MM.1S (cell line): ENCODE data around the gene CD34.
"Not testable (repeated sequence)": the region's sequence is repeated elsewhere in the genome, so short reads cannot be mapped to it uniquely, and the experiment has no call there.

Experiments
- DNase-seq: peaks from one replicate; pipeline ENCODE4 v3.0.0-alpha.2; 2015
- H2AFZ ChIP-seq: fragments of 300-600 bp; sonication (generic); 2 replicates; pipeline ENCODE4 v1.6.0; 2016; ENCODE audit warnings: antibody characterized with exemption, low read length
- H3F3A ChIP-seq: fragments of 300-600 bp; sonication (generic); 2 replicates; pipeline ENCODE4 v1.6.1; 2016; ENCODE audit warnings: mild to moderate bottlenecking, antibody characterized with exemption, low read length, moderate library complexity, mixed read lengths; ENCODE audit not compliant: insufficient read depth
- H3K27ac ChIP-seq: fragments of 300-600 bp; sonication (generic); 2 replicates; pipeline ENCODE4 v1.5.1; 2016; ENCODE audit warnings: mild to moderate bottlenecking, low read length
- H3K27me3 ChIP-seq: fragments of 300-600 bp; sonication (generic); replicated peaks from 2 replicates; pipeline ENCODE4 v1.6.0; 2016; ENCODE audit warnings: low read length; ENCODE audit not compliant: insufficient read depth
- H3K36me3 ChIP-seq: fragments of 300-600 bp; sonication (generic); replicated peaks from 2 replicates; pipeline ENCODE4 v1.6.1; 2016; ENCODE audit warnings: mild to moderate bottlenecking, low read length, mixed read lengths; ENCODE audit not compliant: insufficient read depth
- H3K4me1 ChIP-seq: fragments of 300-600 bp; sonication (generic); 2 replicates; pipeline ENCODE4 v1.6.1; 2016; ENCODE audit warnings: low read length, mixed read lengths
- H3K4me2 ChIP-seq: fragments of 300-600 bp; sonication (generic); 2 replicates; pipeline ENCODE4 v1.6.0; 2016; ENCODE audit warnings: low read depth, low read length
- H3K4me3 ChIP-seq: fragments of 300-600 bp; sonication (generic); 2 replicates; pipeline ENCODE4 v1.5.1; 2016; ENCODE audit warnings: low read length, mixed read lengths
- H3K79me2 ChIP-seq: fragments of 300-600 bp; sonication (generic); 2 replicates; pipeline ENCODE4 v1.6.1; 2016; ENCODE audit warnings: mixed run types, low read length, mixed read lengths
- H3K9ac ChIP-seq: fragments of 300-600 bp; sonication (generic); 2 replicates; pipeline ENCODE4 v1.6.1; 2016; ENCODE audit warnings: low read length, mixed read lengths
- H3K9me2 ChIP-seq: fragments of 300-600 bp; sonication (generic); replicated peaks from 2 replicates; pipeline ENCODE4 v1.6.1; 2016; ENCODE audit warnings: mild to moderate bottlenecking, low read length, mixed read lengths; ENCODE audit not compliant: insufficient read depth
- H3K9me3 ChIP-seq: fragments of 300-600 bp; sonication (generic); replicated peaks from 2 replicates; pipeline ENCODE4 v1.6.1; 2016; ENCODE audit warnings: mild to moderate bottlenecking, low read length, mixed read lengths; ENCODE audit not compliant: insufficient read depth
- H4K20me1 ChIP-seq: fragments of 300-600 bp; sonication (generic); 2 replicates; pipeline ENCODE4 v1.6.1; 2016; ENCODE audit warnings: mild to moderate bottlenecking, low read length, moderate library complexity, mixed read lengths; ENCODE audit not compliant: insufficient read depth
- CTCF ChIP-seq: fragments of 300-600 bp; sonication (generic); IDR thresholded peaks from 2 replicates; pipeline ENCODE4 v1.5.1; 2016; ENCODE audit warnings: antibody characterized with exemption, low read length, mixed read lengths
- EZH2 ChIP-seq: fragments of 300-600 bp; sonication (generic); optimal IDR thresholded peaks from 2 replicates; pipeline ENCODE3; 2017; ENCODE audit warnings: low read depth, mild to moderate bottlenecking, antibody characterized with exemption, low read length, mixed read lengths
- EZH2phosphoT487 ChIP-seq: fragments of 300-600 bp; sonication (generic); IDR thresholded peaks from 2 replicates; pipeline ENCODE4 v1.6.1; 2018; ENCODE audit warnings: antibody characterized with exemption, low read length

Gene CD34

GRCh38 chr1:207878939-207879338, 32.0 kb downstream of the CD34 start:
- TF ChIP-seq EZH2: no peak
- no peak for TF ChIP-seq EZH2phosphoT487
- no peak for TF ChIP-seq CTCF
- no peak for DNase-seq
- no peak overlapping the region for H3K4me2 ChIP-seq
- H3K4me1 ChIP-seq: peaks cover 15% of the 10 kb centered on the region
- H2AFZ ChIP-seq: no peak overlapping the region
- no peak overlapping the region for H3K4me3 ChIP-seq
- peaks cover 10% of the 10 kb centered on the region for H3F3A ChIP-seq
- no peak overlapping the region for H3K27ac ChIP-seq
- H3K79me2 ChIP-seq: no peaks in the 10 kb centered on the region
- H3K9me3 ChIP-seq: no peaks in the 10 kb centered on the region
- H3K9me2 ChIP-seq: no peaks in the 10 kb centered on the region
- H3K36me3 ChIP-seq: no peaks in the 10 kb centered on the region
- H3K9ac ChIP-seq: no peak overlapping the region
- H4K20me1 ChIP-seq: no peaks in the 10 kb centered on the region
- H3K27me3 ChIP-seq: no peaks in the 10 kb centered on the region

- H3K9ac ChIP-seq, H3K27me3 ChIP-seq, H3K79me2 ChIP-seq, H3K27ac ChIP-seq, H2AFZ ChIP-seq, H3K36me3 ChIP-seq, H3K4me2 ChIP-seq, H3K4me3 ChIP-seq, DNase-seq, H4K20me1 ChIP-seq, H3K9me3 ChIP-seq, H3K9me2 ChIP-seq: not testable (repeated sequence)
- Histone ChIP-seq H3F3A (peaks cover 11% of the 10 kb centered on the region), H3K4me1 (peaks cover 22% of the 10 kb centered on the region)
These were observed 33.0 kb downstream of the CD34 start for GRCh38 chr1:207877914-207878313.

GRCh38 chr1:207876131-207876530, 34.8 kb downstream of the CD34 start:
- no peak for DNase-seq
- Histone ChIP-seq H3K9ac (no peak overlapping the region), H3K4me1 (peaks cover 21% of the 10 kb centered on the region), H3K27ac (no peak overlapping the region), H3F3A (peaks cover 11% of the 10 kb centered on the region), H3K4me3 (no peak overlapping the region), H3K79me2 (no peaks in the 10 kb centered on the region), H3K36me3 (no peaks in the 10 kb centered on the region), H2AFZ (no peak overlapping the region), H3K9me3 (no peaks in the 10 kb centered on the region), H3K9me2 (no peaks in the 10 kb centered on the region), H4K20me1 (no peaks in the 10 kb centered on the region), H3K27me3 (no peaks in the 10 kb centered on the region), H3K4me2 (no peak overlapping the region)
- TF ChIP-seq EZH2 (no peak), CTCF (peak; percentile 31; the same call in 1 of the 2 replicates), EZH2phosphoT487 (no peak)

GRCh38 chr1:207875532-207875931, 35.4 kb downstream of the CD34 start:
- H3K27me3 ChIP-seq: no peaks in the 10 kb centered on the region
- H3F3A ChIP-seq: peaks cover 11% of the 10 kb centered on the region
- H3K79me2 ChIP-seq: no peaks in the 10 kb centered on the region
- no peak for TF ChIP-seq CTCF
- no peak for TF ChIP-seq EZH2phosphoT487
- TF ChIP-seq EZH2: no peak
- H4K20me1 ChIP-seq: no peaks in the 10 kb centered on the region
- H2AFZ ChIP-seq: no peak overlapping the region
- H3K9me3 ChIP-seq: no peaks in the 10 kb centered on the region
- H3K4me1 ChIP-seq: peaks cover 21% of the 10 kb centered on the region
- no peaks in the 10 kb centered on the region for H3K36me3 ChIP-seq
- no peak overlapping the region for H3K9ac ChIP-seq
- no peak overlapping the region for H3K27ac ChIP-seq
- H3K4me2 ChIP-seq: no peak overlapping the region
- H3K9me2 ChIP-seq: no peaks in the 10 kb centered on the region
- no peak for DNase-seq
- no peak overlapping the region for H3K4me3 ChIP-seq
